PC-3 (cell line): ENCODE results near the gene NAGS. TPM values are rescaled to one million over a fixed set of nuclear protein-coding genes. Genes with fewer than 3 reads are reported as not detected.
A peak's percentile ranks its signal among the peaks of the same experiment; 100 is the strongest.
"Not testable (repeated sequence)": the region's sequence is repeated elsewhere in the genome, so short reads cannot be mapped to it uniquely, and the experiment has no call there.

ENCODE experiments used
- ATAC-seq: fragments of 200-7000 bp; cut with Tn5 transposase; 2 replicates; pipeline ENCODE4 v1.9.1; 2020; ENCODE audit warnings: mild to moderate bottlenecking, moderate library complexity
- BruUV-seq: library from RNA; stranded (reverse); fragments of 400-500 nt; replicated peaks from 2 replicates; lab custom pipeline; 2021; lab: Mats Ljungman, UMichigan
- CTCF ChIA-PET: fragments of 300-600 bp; sonication (Branson Sonifier 250); formaldehyde crosslinking; loops from one replicate; lab custom pipeline; 2022; ENCODE audit warnings: antibody characterized with exemption; lab: Charles Lee
- POLR2A ChIA-PET: fragments of 300-600 bp; sonication (Branson Sonifier 250); formaldehyde crosslinking; loops from one replicate; lab custom pipeline; 2022; ENCODE audit warnings: antibody characterized with exemption; ENCODE audit not compliant: unreplicated experiment; lab: Charles Lee
- DNase-seq: peaks from one replicate; pipeline ENCODE4 v3.0.0-alpha.2; 2015
- H2AFZ ChIP-seq: fragments of 300-600 bp; sonication (generic); 2 replicates; pipeline ENCODE4 v1.6.0; 2016; ENCODE audit warnings: antibody characterized with exemption, low read length
- H3F3A ChIP-seq: fragments of 300-600 bp; sonication (generic); one replicate; pipeline ENCODE4 v1.6.0; 2017; ENCODE audit warnings: antibody characterized with exemption, low read length, control low read depth, mild to moderate bottlenecking; ENCODE audit not compliant: unreplicated experiment
- H3K27ac ChIP-seq: fragments of 300-600 bp; sonication (generic); 2 replicates; pipeline ENCODE4 v1.5.1; 2016; ENCODE audit warnings: mild to moderate bottlenecking, low read length
- H3K27me3 ChIP-seq: fragments of 300-600 bp; sonication (generic); 2 replicates; pipeline ENCODE4 v1.6.1; 2016; ENCODE audit warnings: low read length, mixed read lengths
- H3K36me3 ChIP-seq: fragments of 300-600 bp; sonication (generic); 2 replicates; pipeline ENCODE4 v1.6.1; 2016; ENCODE audit warnings: low read depth, mixed run types, low read length, mixed read lengths
- H3K4me1 ChIP-seq: fragments of 300-600 bp; sonication (generic); 2 replicates; pipeline ENCODE4 v1.5.1; 2016; ENCODE audit warnings: low read length; ENCODE audit not compliant: insufficient read depth
- H3K4me2 ChIP-seq: fragments of 300-600 bp; sonication (generic); 2 replicates; pipeline ENCODE4 v1.6.0; 2016; ENCODE audit warnings: low read length
- H3K4me3 ChIP-seq: fragments of 300-600 bp; sonication (generic); 2 replicates; pipeline ENCODE4 v1.5.1; 2016; ENCODE audit warnings: mild to moderate bottlenecking, low read length, mixed read lengths
- H3K79me2 ChIP-seq: fragments of 300-600 bp; sonication (generic); 2 replicates; pipeline ENCODE4 v1.6.1; 2017; ENCODE audit warnings: low read length, mixed read lengths
- H3K9ac ChIP-seq: fragments of 300-600 bp; sonication (generic); 2 replicates; pipeline ENCODE4 v1.6.0; 2016; ENCODE audit warnings: mild to moderate bottlenecking, low read length
- H3K9me2 ChIP-seq: fragments of 300-600 bp; sonication (generic); replicated peaks from 2 replicates; pipeline ENCODE4 v1.6.1; 2016; ENCODE audit warnings: mixed run types, low read length, mixed read lengths
- H3K9me3 ChIP-seq: fragments of 300-600 bp; sonication (generic); 2 replicates; pipeline ENCODE4 v1.6.1; 2016; ENCODE audit warnings: low read length, mixed read lengths
- H4K20me1 ChIP-seq: fragments of 300-600 bp; sonication (generic); 2 replicates; pipeline ENCODE4 v1.6.1; 2016; ENCODE audit warnings: low read length, mixed read lengths
- CTCF ChIP-seq: fragments of 300-600 bp; sonication (generic); conservative IDR thresholded peaks from 2 replicates; pipeline ENCODE4 v1.5.1; 2017; ENCODE audit warnings: antibody characterized with exemption, low read depth, mild to moderate bottlenecking, low read length
- EZH2 ChIP-seq: fragments of 300-600 bp; sonication (generic); IDR thresholded peaks from one replicate; pipeline ENCODE4 v1.6.1; 2017; ENCODE audit warnings: antibody characterized with exemption, mild to moderate bottlenecking, low read length; ENCODE audit not compliant: unreplicated experiment
- EZH2phosphoT487 ChIP-seq: fragments of 300-600 bp; sonication (generic); IDR thresholded peaks from 2 replicates; pipeline ENCODE4 v1.6.1; 2018; ENCODE audit warnings: mild to moderate bottlenecking, antibody characterized with exemption, low read length, borderline replicate concordance
- intact Hi-C: fragments of 100-400 bp; cut with micrococcal nuclease; formaldehyde crosslinking; loops from 2 replicates; pipeline ENCODE4 v1.9.0; 2023
- total RNA-seq: library from RNA; depleted of rRNA; stranded (reverse); fragments of >200 nt; gene quantifications from 2 replicates; pipeline ENCODE4 v1.2.3, GENCODE V29; 2014

NAGS gene
- total RNA-seq, 1 experiment from 2014 or later: 13.5 TPM

DNA sequence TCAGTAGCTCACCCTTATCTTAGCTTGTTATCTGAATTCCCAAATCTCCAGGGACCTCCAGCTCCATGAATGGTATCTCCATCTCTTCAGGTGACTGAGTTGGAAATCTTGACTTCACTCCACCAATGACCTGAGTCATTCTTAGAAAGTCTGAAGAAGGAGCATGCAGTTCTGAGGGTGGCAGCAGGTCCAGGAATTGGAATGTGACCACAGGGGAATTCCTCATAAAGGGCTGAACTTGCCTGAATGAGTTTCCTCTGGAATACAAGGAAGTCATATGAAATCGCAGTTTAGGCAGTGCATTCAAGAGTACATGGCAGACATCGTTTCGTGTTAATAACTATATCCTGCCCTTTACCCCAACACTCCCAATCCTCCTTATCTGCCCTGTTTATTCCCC, 38.1 kb upstream of the NAGS start:
- H3K9ac ChIP-seq: no peak overlapping the region
- ChIA-PET POLR2A (no interaction called here), CTCF (no interaction called here)
- H3K4me1 ChIP-seq: no peaks in the 10 kb centered on the region
- no peak for DNase-seq
- ATAC-seq: no peak
- TF ChIP-seq EZH2phosphoT487 (no peak), CTCF (no peak), EZH2 (no peak)
- H3K4me2 ChIP-seq: no peak overlapping the region
- no TSS peak for BruUV-seq
- H2AFZ ChIP-seq: no peak overlapping the region
- no peaks in the 10 kb centered on the region for H3K9me2 ChIP-seq
- H3K9me3 ChIP-seq: no peaks in the 10 kb centered on the region
- H3F3A ChIP-seq: no peaks in the 10 kb centered on the region
- H3K36me3 ChIP-seq: no peaks in the 10 kb centered on the region
- H3K79me2 ChIP-seq: no peaks in the 10 kb centered on the region
- no peak overlapping the region for H3K27ac ChIP-seq
- intact Hi-C loops: no loop called here
- no peak overlapping the region for H3K4me3 ChIP-seq
- H3K27me3 ChIP-seq: no peaks in the 10 kb centered on the region
- no peaks in the 10 kb centered on the region for H4K20me1 ChIP-seq

- H3K9me2 ChIP-seq: no peaks in the 10 kb centered on the region
- no peak overlapping the region for H3K27ac ChIP-seq
- no peak overlapping the region for H3K4me2 ChIP-seq
- H2AFZ ChIP-seq: peak overlapping the region; percentile 1; the same call in 1 of the 2 replicates
- no peaks in the 10 kb centered on the region for H3K4me1 ChIP-seq
- H4K20me1 ChIP-seq: no peaks in the 10 kb centered on the region
- no peaks in the 10 kb centered on the region for H3F3A ChIP-seq
- no peaks in the 10 kb centered on the region for H3K79me2 ChIP-seq
- ATAC-seq (no peak), DNase-seq (no peak)
- ChIA-PET POLR2A (no interaction called here), CTCF (interaction anchor here (0.5 kb wide), 1 partner anchor 436 kb away, joined by 3 read pairs; no protein-coding TSS in a partner anchor)
- H3K36me3 ChIP-seq: no peaks in the 10 kb centered on the region
- intact Hi-C loops: no loop called here
- BruUV-seq: no TSS peak
- H3K27me3 ChIP-seq: no peaks in the 10 kb centered on the region
- H3K9ac ChIP-seq: no peak overlapping the region
- TF ChIP-seq EZH2phosphoT487: no peak
- TF ChIP-seq CTCF: no peak
- no peak for TF ChIP-seq EZH2
- no peak overlapping the region for H3K4me3 ChIP-seq
- no peaks in the 10 kb centered on the region for H3K9me3 ChIP-seq
Measured at GRCh38 chr17:43967251-43967875, 37.1 kb upstream of the NAGS start.

DNA sequence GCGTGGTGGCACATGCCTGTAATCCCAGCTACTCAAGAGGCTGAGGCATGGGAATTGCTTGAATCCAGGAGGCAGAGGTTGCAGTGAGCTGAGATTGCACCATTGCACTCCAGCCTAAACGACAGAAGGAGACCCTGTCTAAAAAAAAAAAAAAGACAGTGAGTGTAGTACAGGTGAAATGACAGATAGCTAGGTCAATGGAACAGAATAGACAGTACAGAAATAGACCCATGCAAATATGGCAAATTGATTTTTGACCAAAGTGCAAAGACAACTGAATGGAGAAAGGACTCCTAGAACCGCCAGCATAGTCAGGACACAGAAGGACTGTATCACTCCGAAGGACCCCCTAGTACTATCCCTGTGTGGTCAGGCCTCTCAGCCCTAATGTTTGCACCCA, 34.1 kb upstream of the NAGS start:
- Histone ChIP-seq H3K9me3 (no peaks in the 10 kb centered on the region), H3F3A (no peaks in the 10 kb centered on the region), H3K27me3 (peaks cover 13% of the 10 kb centered on the region), H4K20me1 (no peaks in the 10 kb centered on the region), H3K4me3 (no peak overlapping the region), H3K36me3 (no peaks in the 10 kb centered on the region), H3K79me2 (no peaks in the 10 kb centered on the region), H3K9me2 (no peaks in the 10 kb centered on the region), H3K9ac (no peak overlapping the region), H2AFZ (no peak overlapping the region), H3K27ac (no peak overlapping the region), H3K4me2 (no peak overlapping the region), H3K4me1 (no peaks in the 10 kb centered on the region)
- intact Hi-C loops: no loop called here
- ChIA-PET CTCF (interaction anchor here (0.6 kb wide), 1 partner anchor 131 kb away, joined by 3 read pairs; no protein-coding TSS in a partner anchor), POLR2A (no interaction called here)
- no peak for TF ChIP-seq CTCF
- TF ChIP-seq EZH2: no peak
- TF ChIP-seq EZH2phosphoT487: no peak
- no TSS peak for BruUV-seq
- no peak for ATAC-seq
- DNase-seq: no peak

DNA sequence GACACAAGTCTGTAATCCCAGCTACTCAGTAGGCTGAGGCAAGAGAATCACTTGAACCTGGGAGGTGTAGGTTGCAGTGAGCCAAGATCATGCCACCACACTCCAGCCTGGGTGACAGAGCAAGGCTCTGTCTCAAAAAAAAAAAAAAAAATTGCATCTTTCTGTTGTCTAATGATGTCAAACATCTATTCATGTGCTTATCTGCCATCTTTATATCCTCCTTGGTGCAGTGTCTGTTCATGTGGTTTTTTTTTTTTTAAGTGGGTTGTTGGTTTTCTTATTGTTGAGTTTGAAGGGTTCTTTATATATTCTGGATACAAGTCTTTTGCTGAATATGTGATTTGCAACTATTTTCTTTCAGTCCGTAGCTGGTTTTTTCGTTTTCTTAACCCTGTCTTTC, 33.0 kb upstream of the NAGS start:
- BruUV-seq, POLR2A ChIA-PET, DNase-seq, H3K36me3 ChIP-seq, H3K4me3 ChIP-seq, H3K79me2 ChIP-seq, H3F3A ChIP-seq, intact Hi-C loops, H3K4me1 ChIP-seq, H3K9me2 ChIP-seq, H3K27ac ChIP-seq, H3K9me3 ChIP-seq, H3K4me2 ChIP-seq, ATAC-seq, H4K20me1 ChIP-seq, H2AFZ ChIP-seq, H3K9ac ChIP-seq: not testable (repeated sequence)
- H3K27me3 ChIP-seq: peaks cover 13% of the 10 kb centered on the region
- CTCF ChIA-PET: interaction anchor here (0.6 to 0.7 kb wide), 2 partner anchors 27 to 43 kb away, joined by 3 to 4 read pairs; no protein-coding TSS in a partner anchor
